GM19238 (cell line): ENCODE results near the gene DCLRE1B.
"Not testable (repeated sequence)": the region's sequence is repeated elsewhere in the genome, so short reads cannot be mapped to it uniquely, and the experiment has no call there.

ENCODE experiments used
- DNase-seq: peaks from one replicate; pipeline ENCODE4 v3.0.0; 2011; ENCODE audit warnings: low spot score; ENCODE audit not compliant: insufficient read length

DCLRE1B gene

DNA sequence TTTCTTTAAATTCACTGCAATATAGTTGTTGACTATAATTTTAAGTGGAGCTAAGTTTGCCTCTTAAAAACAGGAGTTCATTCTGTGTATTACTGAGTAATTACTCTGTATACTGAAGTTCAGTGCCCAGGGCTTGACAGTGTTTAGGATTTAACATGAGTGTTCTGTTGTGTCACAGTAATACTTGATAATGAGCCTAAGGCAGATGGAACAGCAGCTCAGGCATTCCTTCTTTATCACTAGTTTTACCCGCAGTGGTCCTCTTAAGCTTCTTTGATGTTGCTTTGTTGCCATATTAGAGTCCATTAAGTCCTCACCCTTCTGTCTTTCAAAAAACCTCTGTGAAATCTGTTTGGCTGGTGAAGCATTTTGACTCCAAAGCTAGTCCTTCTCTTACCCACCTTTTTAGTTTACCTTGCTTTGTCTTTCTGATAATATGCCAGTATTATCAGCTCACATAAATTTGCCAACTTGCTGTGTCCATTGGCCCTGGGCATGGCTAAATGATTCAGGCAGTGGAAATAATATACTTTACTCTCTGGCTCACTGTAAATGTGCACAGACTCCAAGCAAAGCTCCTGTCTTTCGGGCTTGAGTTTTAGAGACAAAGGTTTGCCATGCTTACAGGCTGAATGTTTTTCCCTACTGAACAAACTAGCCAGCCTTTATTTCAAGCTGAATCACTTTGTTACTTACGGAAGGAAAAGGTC, 41.7 kb downstream of the DCLRE1B start:
- no peak for DNase-seq

DNA sequence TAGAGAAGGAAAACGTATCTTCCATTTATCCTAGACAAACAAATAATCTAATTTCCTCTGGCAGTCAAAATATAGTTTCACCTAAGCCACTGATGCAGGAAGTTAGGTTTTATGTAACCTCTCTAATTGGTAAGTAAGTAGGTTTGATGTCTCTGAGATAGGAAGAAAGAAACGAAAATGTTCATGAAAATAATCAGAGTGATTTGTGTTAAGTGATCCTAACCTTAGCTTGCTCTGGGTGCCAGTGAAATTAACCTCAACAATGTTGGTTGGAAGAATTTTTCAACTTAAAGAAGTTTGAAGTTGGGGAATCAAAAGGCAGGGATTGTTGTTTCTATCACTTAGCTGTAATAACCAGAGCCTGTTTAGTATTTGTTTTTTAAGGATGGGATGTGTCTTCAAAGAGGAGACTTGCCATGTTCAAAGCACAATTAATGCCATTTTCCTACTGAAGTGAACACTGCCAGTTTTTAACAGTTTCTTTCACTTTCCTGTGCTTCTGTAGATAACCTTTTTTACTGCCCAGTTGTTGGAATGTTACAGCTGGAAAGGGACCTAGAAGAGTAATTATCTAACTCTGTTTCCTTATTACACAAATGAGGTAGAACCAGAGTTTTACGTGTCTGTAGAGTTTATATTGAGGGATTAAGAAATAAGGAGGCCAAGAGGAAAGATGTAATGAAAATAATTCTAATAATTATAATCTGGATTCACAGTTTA, 42.4 kb downstream of the DCLRE1B start:
- no peak for DNase-seq

DNA sequence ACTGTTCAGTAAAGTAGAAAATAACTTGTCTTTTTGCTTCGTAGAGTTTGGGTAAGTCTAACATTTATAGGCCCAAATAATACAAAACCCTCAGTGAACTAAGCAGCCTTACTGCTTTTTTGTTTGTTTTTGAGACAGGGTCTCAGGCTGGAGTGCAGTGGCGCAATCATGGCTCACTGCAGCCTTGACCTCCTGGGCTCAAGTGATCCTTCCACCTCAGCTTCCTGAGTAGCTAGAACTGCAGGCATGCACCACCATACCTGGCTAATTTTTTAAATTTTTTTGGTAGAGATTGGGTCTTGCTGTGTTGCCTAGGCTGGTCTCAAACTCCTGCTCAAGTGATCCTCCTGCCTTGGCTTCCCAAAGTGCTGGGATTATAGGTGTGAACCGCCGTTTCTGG, 43.0 kb downstream of the DCLRE1B start:
- DNase-seq: not testable (repeated sequence)

DNA sequence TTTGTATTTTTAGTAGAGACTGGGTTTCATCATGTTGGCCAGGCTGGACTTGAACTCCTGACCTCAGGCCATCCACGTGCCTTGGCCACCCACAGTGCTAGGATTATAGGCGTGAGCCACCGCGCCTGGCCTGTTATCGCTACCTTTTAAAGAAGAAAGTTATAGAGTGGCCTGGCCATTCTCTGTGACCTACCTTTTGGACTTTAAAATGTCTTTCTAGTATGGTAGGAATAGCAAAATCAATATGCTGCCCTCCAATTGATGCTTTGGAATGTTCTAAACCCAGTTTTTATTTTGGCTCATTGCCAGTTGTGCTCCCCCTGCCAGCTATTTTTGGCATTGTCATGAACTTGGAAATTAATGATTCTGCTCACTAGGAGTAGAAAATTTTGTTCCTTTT, 43.9 kb downstream of the DCLRE1B start:
- DNase-seq: no peak

DNA sequence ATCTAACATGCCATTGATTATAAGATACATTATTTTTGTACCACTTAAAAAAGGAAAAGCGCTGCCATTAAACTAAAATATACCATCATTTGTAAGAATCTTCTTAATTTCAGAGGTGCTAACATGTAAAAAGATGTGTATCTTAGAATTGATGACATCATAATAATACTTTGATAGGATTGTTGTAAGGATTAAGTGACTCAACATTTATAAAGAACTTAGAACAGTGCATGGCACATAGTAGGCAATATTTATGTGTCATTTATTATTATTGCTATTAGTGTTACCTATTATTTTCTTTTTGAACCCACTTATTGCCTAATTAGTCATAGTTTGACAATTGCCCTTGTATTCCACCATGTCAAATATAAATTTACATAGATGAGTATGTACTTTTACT, 45.8 kb downstream of the DCLRE1B start:
- no peak for DNase-seq

DNA sequence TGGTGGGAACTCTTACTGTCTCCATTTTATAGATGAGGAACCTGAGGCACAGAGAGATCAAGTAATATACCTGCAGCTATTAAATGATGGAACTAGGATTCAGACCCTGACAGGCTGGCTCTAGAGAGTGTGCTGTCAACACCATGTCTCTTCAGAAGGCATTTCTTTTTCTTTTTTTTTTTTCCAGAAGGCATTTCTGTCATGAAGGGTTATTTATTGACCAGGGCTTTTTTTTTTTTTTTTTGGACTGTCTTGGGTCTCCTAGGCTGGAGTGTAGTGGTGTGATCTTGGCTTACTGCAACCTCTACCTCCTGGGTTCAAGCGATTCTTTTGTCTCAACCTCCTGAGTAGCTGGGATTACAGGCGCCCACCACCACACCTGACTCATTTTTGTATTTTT, 46.6 kb downstream of the DCLRE1B start:
- no peak for DNase-seq

DNA sequence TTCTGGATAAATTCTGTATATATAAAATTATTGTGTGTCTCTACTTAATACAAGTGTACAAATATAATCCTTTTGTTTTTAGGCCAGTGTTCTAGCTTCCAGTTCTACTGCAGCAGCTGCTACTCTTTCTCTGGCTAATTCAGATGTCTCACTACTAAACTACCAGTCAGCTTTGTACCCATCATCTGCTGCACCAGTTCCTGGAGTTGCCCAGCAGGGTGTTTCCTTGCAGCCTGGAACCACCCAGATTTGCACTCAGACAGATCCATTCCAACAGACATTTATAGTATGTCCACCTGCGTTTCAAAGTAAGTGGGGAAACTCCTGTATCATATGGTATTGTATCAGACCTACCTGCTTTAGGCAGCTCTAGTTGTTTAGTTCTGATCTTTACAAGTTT, 52.9 kb downstream of the DCLRE1B start:
- DNase-seq: no peak

DNA sequence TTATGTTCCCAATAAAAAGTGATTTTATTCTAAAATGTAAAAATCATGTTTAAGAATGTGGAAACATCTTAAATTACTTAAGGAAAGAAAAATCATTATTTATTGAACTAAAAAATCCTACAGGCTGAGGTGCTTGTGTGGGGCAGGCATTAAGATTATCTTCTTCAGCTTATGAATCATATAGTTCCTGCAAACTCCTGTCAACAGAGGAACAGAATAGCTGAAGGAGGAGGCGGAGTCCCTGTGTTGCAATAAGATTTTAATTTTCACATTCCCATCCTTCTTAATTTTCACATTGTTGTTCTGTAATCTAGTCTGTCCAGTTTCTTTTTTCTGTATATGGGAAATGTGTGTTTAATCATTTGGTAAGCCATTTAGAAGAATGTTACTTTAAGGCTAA, 53.6 kb downstream of the DCLRE1B start:
- DNase-seq: no peak

DNA sequence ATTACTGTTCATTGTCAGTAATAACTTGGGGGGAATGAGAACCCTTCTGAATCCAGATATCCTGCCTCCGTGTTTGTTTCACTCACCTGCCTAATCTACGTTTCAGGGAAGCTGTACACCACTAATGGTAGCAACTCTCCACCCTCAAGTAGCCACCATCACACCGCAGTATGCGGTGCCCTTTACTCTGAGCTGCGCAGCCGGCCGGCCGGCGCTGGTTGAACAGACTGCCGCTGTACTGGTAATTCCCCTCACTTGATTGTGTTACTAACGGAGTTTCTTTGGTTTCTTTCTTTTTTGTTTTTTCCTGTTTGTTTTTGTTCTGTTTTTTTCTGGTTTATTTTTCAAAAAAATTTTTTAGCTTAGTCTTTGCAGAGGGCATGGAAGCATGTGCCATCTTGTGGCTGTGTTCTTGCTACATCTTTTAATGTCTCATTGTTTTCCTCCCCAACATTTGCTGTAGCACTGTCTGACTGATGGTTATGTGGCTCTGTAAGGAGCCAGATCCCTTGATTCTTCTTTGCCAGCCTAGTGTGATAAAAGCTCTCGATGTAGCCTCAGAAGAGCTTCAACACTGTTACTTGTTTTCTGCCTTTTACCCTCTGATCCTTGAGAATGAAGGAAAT, 58.3 kb downstream of the DCLRE1B start:
- no peak for DNase-seq
